Activated CD4-positive, alpha-beta T cell treated with anti-CD3 and anti-CD28 coated beads, Interleukin-2, Interleukin-4, amounts not matched to agents 100 ng/mL and 50 ng/mL, durations not matched to agents 16 hours and 8 hours (primary cell): Measurements from ENCODE around the gene RPP14.
"Not testable (repeated sequence)": the region's sequence is repeated elsewhere in the genome, so short reads cannot be mapped to it uniquely, and the experiment has no call there.

Experiments used
- DNase-seq: peaks from one replicate; pipeline ENCODE4 v3.0.0-alpha.2; 2020; ENCODE audit warnings: low spot score

Gene RPP14

GRCh38 chr3:58305882-58306711 is at the start of gene RPP14, which contains the start of gene HTD2:
Gene RPP14, plus strand, starts transcription at chr3:58306245. Its CDS starts 4,085 bp downstream, at chr3:58310330.
Gene HTD2, plus strand, starts transcription at chr3:58306520. Its CDS starts 11,094 bp downstream, at chr3:58317614.
- peak; percentile 98 for DNase-seq

- DNase-seq = no peak
These were observed 49.5 kb upstream of the RPP14 start for GRCh38 chr3:58256511-58256910.

GRCh38 chr3:58258392-58259055 is 47.5 kb upstream of the RPP14 start:
- no peak for DNase-seq

GRCh38 chr3:58260261-58260731 is 45.7 kb upstream of the RPP14 start:
- peak; percentile 47 for DNase-seq

GRCh38 chr3:58260733-58261132 is 45.3 kb upstream of the RPP14 start:
- no peak for DNase-seq

- DNase-seq = no peak
These were observed 43.9 kb upstream of the RPP14 start for GRCh38 chr3:58261954-58262666.

- DNase-seq = no peak
These were observed 39.5 kb upstream of the RPP14 start for GRCh38 chr3:58266577-58266976.

- not testable (repeated sequence) for DNase-seq
These were observed 38.5 kb upstream of the RPP14 start for GRCh38 chr3:58267543-58267942.

- no peak for DNase-seq
These were observed 36.7 kb upstream of the RPP14 start for GRCh38 chr3:58269356-58269755.

GRCh38 chr3:58270485-58270884 is 35.6 kb upstream of the RPP14 start:
- no peak for DNase-seq

GRCh38 chr3:58271901-58272501 is 34.0 kb upstream of the RPP14 start:
- peak; percentile 44 for DNase-seq

- DNase-seq = no peak
These were observed 33.2 kb upstream of the RPP14 start for GRCh38 chr3:58272891-58273290.

GRCh38 chr3:58273362-58273761 is 32.7 kb upstream of the RPP14 start:
- DNase-seq = not testable (repeated sequence)

GRCh38 chr3:58274027-58274614 is 31.9 kb upstream of the RPP14 start:
- DNase-seq = no peak

- no peak for DNase-seq
These were observed 25.0 kb upstream of the RPP14 start for GRCh38 chr3:58281069-58281468.

- no peak for DNase-seq
These were observed 20.7 kb upstream of the RPP14 start for GRCh38 chr3:58285334-58285733.

GRCh38 chr3:58287354-58287753 is 18.7 kb upstream of the RPP14 start:
- no peak for DNase-seq

- no peak for DNase-seq
These were observed 17.9 kb upstream of the RPP14 start for GRCh38 chr3:58288011-58288728.

GRCh38 chr3:58288964-58289613 is 17.0 kb upstream of the RPP14 start:
- not testable (repeated sequence) for DNase-seq

- not testable (repeated sequence) for DNase-seq
These were observed 15.6 kb upstream of the RPP14 start for GRCh38 chr3:58290446-58290845.
